HG03378 (cell line): ENCODE results near the gene SEMA4F.

Experiments used
- ATAC-seq: cut with Tn5 transposase; IDR thresholded peaks from one replicate; pipeline ENCODE4 v1.9.1; 2021; ENCODE audit warnings: mild to moderate bottlenecking, moderate library complexity; ENCODE audit not compliant: unreplicated experiment

The SEMA4F gene

GRCh38 chr2:74704216-74704615 is 50.2 kb downstream of the SEMA4F start:
- no peak for ATAC-seq

- no peak for ATAC-seq
Observed at GRCh38 chr2:74706741-74707140, 52.7 kb downstream of the SEMA4F start.

GRCh38 chr2:74707837-74708236 is 53.8 kb downstream of the SEMA4F start:
- no peak for ATAC-seq

GRCh38 chr2:74708296-74708695 is 54.2 kb downstream of the SEMA4F start:
- ATAC-seq = no peak

GRCh38 chr2:74708883-74709282 is 54.8 kb downstream of the SEMA4F start:
- ATAC-seq = no peak

DNA sequence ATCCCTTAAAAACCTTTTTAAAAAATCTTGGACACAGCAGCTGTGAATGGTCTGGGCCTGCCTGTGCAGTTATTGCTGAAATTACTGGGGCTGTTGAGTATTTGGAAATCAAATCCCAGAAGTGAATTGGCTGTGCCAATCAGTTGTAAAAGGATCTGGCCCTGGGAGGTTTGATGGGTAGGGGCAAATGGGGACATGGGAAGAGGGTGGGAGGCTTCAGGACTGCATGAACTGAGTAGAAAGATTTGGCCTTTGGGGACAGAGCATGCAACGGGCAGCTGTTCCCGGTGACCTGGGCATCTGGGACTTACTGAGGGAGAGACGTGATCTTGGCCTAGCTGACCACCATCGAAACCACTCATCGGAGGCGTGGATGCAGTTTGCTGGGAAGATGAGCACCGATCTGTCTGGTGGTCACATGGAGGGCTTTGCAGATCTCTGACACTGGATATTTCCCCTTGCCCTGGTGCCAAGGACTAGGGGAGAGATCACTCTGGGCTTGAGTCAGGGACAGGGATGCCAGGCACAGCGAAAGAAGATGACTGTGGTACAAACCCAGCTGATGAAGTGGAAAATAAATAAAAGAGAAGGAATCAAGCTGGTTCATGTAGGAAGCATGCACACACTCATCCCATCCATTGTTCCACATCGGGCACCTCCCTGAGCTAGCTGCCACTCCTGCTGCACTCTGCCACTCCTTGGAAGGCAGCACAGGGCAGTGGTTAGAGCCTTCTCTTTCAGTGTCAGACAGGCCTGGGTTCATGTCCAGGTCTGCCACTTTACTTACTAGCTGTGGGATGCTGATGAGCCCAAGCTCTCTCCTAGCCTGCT is 58.4 kb downstream of the SEMA4F start:
- no peak for ATAC-seq

DNA sequence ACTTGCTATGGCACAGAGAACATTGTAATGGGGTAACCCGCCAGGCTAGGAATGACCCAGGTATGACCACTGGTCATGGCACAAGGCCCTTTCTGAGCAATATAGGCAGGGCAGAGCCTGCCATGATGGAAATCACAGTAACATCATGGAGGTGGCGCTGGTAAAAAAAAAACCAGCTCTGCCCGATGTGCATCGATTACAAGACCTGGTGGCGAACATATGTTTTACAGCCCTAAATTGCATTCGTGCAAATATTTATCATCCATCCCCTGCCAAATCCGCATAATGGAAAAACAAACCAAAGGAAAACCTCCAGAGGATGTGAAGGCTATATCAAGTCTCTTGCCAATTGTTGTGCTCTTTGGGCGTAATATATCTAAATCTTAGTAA is 60.6 kb downstream of the SEMA4F start:
- ATAC-seq = no peak

- peak; percentile 90 for ATAC-seq
Observed at GRCh38 chr2:74715081-74715791, 61.2 kb downstream of the SEMA4F start.

DNA sequence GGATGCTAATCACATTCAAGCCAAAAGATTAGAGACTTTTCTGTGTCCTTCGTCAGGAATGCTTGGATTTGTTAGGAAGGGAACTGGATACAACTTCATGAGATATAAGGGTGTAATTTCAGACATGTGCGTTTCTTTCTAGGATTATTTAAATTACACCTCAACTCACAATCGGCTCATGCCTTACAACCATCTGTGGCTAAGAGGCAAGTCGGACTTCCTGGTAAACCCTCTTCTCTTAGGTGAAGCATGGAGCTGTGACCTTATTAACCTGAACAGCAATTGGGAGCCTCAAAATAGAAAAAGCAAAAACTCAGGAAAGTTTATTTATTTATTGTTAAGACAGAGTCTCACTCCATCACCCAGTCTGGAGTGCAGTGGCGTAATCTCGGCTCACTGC is 61.8 kb downstream of the SEMA4F start:
- no peak for ATAC-seq

DNA sequence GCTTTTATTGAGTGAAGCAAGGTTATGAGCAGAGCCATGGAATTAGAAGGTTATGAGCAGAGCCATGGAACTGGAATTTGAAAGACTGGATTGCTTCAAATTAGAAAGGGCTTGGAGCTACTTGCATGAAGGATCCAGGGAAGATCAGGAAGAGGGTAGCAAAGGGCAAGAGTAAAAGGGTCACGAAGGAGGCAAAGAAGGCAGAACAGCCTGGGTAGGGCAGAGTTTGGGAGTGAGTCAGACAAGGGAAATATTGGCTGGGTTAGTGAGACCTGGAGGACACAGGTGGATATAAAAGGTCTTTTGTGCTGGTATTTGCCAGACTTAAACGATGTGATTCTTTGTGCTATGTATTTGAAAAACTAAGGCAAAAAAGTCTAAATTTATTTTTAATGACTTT is 65.0 kb downstream of the SEMA4F start:
- ATAC-seq = no peak

DNA sequence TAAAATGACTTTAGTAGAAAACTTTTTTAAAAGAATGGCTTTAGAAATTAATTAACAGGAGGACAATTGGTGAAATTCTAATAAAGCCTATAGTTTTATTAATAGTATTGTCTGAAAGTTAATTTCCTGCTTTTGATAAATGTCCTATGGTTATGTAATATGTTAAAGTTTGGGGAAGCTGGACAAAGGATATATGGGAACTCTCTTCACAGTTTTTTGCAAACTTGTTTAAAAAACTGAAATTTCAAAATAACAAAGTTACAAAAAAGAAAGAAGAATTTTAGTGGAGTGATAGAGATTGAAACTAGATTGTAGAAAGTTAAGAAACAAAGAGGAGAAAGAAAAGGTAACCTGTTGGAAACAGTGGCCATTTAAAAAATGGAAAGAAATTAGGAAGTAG is 67.3 kb downstream of the SEMA4F start:
- ATAC-seq = no peak

GRCh38 chr2:74724496-74724895 is 70.4 kb downstream of the SEMA4F start:
- no peak for ATAC-seq

- no peak for ATAC-seq
Observed at GRCh38 chr2:74725287-74725686, 71.2 kb downstream of the SEMA4F start.

DNA sequence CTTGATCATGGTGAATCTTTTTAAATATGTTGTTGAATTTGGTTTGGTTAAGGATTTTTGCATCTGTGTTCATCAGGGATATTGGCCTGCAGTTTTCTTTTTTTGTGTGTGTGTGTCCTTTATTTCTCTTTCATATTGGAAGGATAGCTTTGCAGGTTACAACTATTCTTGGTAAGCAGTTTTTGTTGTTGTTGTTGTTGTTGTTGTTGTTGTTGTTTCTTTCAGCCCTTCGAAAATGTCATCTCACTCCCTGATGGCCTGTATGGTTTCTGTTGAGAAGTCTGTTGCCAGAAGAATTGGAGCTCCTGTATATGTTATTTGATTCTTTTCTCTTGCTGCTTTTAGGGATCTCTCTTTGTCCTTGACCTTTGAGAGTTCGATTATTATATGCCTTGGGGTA is 74.8 kb downstream of the SEMA4F start:
- ATAC-seq = no peak

- ATAC-seq = no peak
Observed at GRCh38 chr2:74730530-74730929, 76.5 kb downstream of the SEMA4F start.
